Sigmoid colon (tissue), 4 donors: ENCODE measurements around the gene SLC30A9.

Source experiments
- CTCF ChIP-seq, 4 experiments: fragments of 450-650 bp in 3 of 4; fragments of 200-600 bp in 1 of 4; IDR thresholded peaks; one replicate each; pipeline ENCODE4 v1.5.1; 2016 to 2019; ENCODE audit warnings: antibody characterized with exemption in 4 of 4, mild to moderate bottlenecking in 3 of 4, moderate library complexity in 2 of 4
- EP300 ChIP-seq, 4 donors: sonication (generic); formaldehyde crosslinking; IDR thresholded peaks; one replicate each; pipeline ENCODE4 v1.6.1; 2017; ENCODE audit warnings: antibody characterized with exemption in 4 of 4
- POLR2A ChIP-seq, 2 donors: fragments of 450-650 bp; IDR thresholded peaks; one replicate each; pipeline ENCODE4 v1.6.1; 2016; ENCODE audit warnings: antibody characterized with exemption in 2 of 2, mild to moderate bottlenecking in 2 of 2, moderate library complexity in 2 of 2
- POLR2AphosphoS5 ChIP-seq, 4 donors: sonication (generic); formaldehyde crosslinking; IDR thresholded peaks; one replicate each; pipeline ENCODE4 v1.6.1; 2017; ENCODE audit warnings: antibody characterized with exemption in 4 of 4

- TF ChIP-seq EP300 (IDR thresholded peaks at IDR 0.05) (no peak), CTCF (IDR thresholded peaks at IDR 0.05) (no peak), POLR2AphosphoS5 (IDR thresholded peaks at IDR 0.05) (no peak), POLR2A (IDR thresholded peaks at IDR 0.05) (no peak)
These were observed 142.7 kb downstream of the SLC30A9 start for GRCh38 chr4:42133006-42133405.
